AG04449 (cell line): ENCODE measurements around the gene ERAL1.

Experiments used
- CTCF ChIA-PET: fragments of 350-600 bp; formaldehyde crosslinking; extraction: SDS; loops from one replicate; lab custom pipeline; 2021; ENCODE audit warnings: antibody characterized with exemption; lab: Yijun Ruan, JAX
- POLR2A ChIA-PET: fragments of 400-600, 350-600 bp; formaldehyde crosslinking; extraction: SDS; loops from one replicate; lab custom pipeline; 2020; ENCODE audit warnings: antibody characterized with exemption, inconsistent platforms; lab: Yijun Ruan, JAX
- DNase-seq: peaks from one replicate; pipeline ENCODE4 v3.0.0-alpha.2; 2010; ENCODE audit warnings: low read depth, low spot score
- H3K4me3 ChIP-seq: 2 replicates; pipeline ENCODE4 v1.5.1; 2011; ENCODE audit warnings: low read depth, mild to moderate bottlenecking, control low read depth, low read length
- CTCF ChIP-seq: IDR thresholded peaks from one replicate; pipeline ENCODE4 v1.5.1; 2011; ENCODE audit warnings: mild to moderate bottlenecking, moderate library complexity, low read length, control low read depth, inconsistent platforms; ENCODE audit not compliant: insufficient read depth; ENCODE audit errors: missing control alignments

Gene ERAL1

GRCh38 chr17:28857905-28858800 lies 3.3 kb downstream of the ERAL1 start:
- ChIA-PET CTCF (interaction anchor here (0.9 to 1.4 kb wide), 3 partner anchors 9 to 31 kb away, joined by 3 to 7 read pairs (median 3); no protein-coding TSS in a partner anchor), POLR2A (no interaction called here)
- TF ChIP-seq CTCF: no peak
- H3K4me3 ChIP-seq: no peak overlapping the region
- no peak for DNase-seq

- H3K4me3 ChIP-seq: no peak overlapping the region
- ChIA-PET CTCF (interaction anchor here (1.2 to 1.4 kb wide), 2 partner anchors 10 to 31 kb away, joined by 3 to 7 read pairs; no protein-coding TSS in a partner anchor), POLR2A (no interaction called here)
- DNase-seq: no peak
- no peak for TF ChIP-seq CTCF
These were observed 4.1 kb downstream of the ERAL1 start for GRCh38 chr17:28858801-28859355.

- TF ChIP-seq CTCF: no peak
- DNase-seq: no peak
- POLR2A ChIA-PET: no interaction called here
- H3K4me3 ChIP-seq: no peak overlapping the region
- CTCF ChIA-PET: interaction anchor here (1.4 kb wide), 1 partner anchor 9 kb away, joined by 3 read pairs; no protein-coding TSS in a partner anchor
These were observed 5.6 kb downstream of the ERAL1 start for GRCh38 chr17:28860363-28860808.

GRCh38 chr17:28861393-28862203 lies 6.8 kb downstream of the ERAL1 start:
- DNase-seq: no peak

GRCh38 chr17:28862561-28862960 lies 7.7 kb downstream of the ERAL1 start:
- CTCF ChIA-PET: interaction anchor here (1.9 kb wide), 1 partner anchor 99 kb away, joined by 7 read pairs; no protein-coding TSS in a partner anchor
- no peak for DNase-seq
- POLR2A ChIA-PET: no interaction called here

More at GRCh38 chr17:28861393-28862203, 6.8 kb downstream of the ERAL1 start:
- ChIA-PET POLR2A (no interaction called here), CTCF (interaction anchor here (1.4 to 1.9 kb wide), 3 partner anchors 8 to 98 kb away, joined by 3 to 7 read pairs (median 3); no protein-coding TSS in a partner anchor)
- TF ChIP-seq CTCF: no peak
- no peak overlapping the region for H3K4me3 ChIP-seq

More at GRCh38 chr17:28862561-28862960, 7.7 kb downstream of the ERAL1 start:
- H3K4me3 ChIP-seq: no peak overlapping the region
- TF ChIP-seq CTCF: no peak
